Stimulated activated CD8-positive, alpha-beta memory T cell treated with anti-CD3 and anti-CD28 coated beads, Interleukin-15, amount 100 ng/mL, for 24 hours (primary cell): ENCODE results near the gene LBR.

Source experiments
- DNase-seq: peaks from one replicate; pipeline ENCODE4 v3.0.0-alpha.2; 2020; ENCODE audit warnings: low read depth

Gene LBR

DNA sequence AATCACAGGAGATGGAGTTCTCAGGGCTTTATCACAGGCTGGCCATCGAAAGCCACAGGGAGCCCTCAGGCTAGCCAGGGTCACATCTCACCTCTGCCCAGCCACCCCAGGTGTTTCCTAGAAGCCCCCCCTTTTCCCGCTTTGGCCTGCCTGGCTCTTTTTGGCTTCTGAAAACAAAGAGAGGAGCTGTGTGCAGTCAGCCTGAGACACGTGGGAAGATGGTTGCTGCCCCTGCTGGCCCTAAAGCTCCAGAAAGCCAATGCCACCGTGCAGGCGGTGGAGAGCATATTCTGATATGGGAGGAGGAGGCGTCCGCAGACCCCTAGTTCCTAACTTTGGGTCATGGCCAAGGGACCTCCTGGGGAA lies 18.7 kb upstream of the LBR start:
- no peak for DNase-seq

DNA sequence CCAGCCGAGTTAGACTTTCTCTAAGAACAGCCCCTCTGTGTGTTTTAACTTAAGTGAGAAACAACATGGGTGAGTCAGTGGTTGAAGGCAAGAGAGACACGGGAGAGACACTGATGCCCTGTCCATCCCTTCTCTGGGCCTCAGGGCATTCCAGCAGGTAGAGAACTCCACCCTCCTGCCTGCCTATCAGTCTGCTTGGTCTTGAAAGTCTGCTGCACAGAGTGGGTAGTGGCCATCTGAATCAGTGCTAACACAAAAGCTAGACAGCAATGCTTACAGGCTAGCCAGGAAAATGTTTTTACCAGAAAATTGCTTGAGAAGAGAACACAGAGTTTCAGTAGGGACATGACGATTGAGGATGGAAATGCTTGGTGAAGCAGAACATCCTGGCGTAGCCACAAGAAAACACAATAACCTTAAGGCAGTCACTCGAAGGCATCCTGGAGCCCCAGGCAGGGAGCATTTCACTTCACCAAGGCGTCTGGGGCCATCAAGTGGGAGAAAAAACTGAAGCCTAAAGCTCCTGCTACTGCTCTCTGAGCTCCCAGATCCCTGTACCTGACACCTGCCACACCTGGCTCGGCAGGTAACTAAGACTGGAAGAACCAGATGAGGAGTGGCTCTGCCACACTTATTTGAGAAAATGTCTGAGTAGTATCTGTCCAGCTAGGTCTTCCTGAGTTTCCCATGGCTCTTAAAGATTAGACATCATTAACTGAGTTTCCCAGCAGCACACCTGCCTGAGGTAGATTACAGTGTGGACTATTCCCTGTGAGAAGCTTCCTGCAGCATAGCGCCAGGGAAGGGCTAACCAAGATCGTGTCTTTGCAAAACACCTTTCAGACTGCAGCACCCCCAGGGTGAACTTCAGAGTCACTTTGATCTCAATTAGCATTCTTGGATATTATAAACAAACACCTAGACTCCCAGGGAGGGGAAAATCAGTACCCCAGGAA lies 18.1 kb upstream of the LBR start:
- DNase-seq: no peak

DNA sequence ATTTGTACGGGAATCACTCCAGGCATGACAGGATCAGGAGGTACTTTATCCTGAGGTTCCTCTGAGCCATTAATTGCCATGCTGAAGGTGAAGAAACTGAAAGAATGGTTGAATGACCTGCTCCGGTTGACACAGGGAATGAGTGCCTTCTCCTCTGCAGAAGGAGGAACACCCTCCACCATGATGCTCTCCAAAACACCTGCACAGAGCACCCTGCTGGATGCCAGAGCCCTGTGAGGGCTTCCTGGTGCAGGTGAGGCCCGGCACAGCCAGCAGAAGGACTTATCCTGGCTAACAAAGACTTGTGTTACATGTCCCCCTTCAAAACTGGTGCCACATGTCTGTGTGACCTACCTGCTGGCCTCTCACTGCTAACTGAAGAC lies 14.3 kb upstream of the LBR start:
- no peak for DNase-seq

DNA sequence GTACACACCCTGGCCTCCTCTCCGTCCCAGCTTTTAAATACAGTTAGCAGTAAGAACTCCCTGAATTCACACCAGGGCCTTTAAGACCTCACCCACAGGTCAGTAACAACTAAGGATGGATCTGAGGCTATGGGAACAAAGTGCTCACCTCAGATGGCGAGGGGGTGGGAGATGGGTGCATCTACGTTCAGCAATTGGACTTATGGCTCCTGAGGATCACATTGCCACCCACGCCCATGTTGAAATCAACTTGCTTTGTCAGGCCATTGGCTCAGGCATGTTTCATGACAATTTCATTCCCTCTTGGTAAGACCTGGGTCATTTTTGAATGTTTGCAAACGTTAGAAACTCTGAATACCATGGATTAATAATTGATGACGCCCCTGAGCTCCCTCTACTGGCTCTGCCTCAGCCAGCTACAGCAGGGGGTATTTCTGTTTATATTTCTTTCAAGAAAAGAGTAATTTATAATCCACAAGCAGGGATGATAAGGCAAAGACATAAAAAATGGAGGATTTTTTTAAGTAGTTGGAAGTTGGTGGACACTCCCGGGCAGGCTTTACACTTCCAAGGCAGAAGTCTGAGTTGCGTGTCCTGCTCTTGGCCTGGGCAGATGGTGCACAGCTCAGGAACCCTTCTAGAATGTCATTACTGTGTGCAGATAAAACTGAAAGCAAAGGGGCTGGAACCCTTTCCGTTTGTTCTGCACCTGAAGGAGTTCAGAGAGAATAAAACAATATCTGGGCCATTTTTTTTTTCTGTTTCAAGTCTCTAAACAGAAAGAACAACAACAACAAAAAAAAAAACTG lies 13.7 kb upstream of the LBR start:
- no peak for DNase-seq

DNA sequence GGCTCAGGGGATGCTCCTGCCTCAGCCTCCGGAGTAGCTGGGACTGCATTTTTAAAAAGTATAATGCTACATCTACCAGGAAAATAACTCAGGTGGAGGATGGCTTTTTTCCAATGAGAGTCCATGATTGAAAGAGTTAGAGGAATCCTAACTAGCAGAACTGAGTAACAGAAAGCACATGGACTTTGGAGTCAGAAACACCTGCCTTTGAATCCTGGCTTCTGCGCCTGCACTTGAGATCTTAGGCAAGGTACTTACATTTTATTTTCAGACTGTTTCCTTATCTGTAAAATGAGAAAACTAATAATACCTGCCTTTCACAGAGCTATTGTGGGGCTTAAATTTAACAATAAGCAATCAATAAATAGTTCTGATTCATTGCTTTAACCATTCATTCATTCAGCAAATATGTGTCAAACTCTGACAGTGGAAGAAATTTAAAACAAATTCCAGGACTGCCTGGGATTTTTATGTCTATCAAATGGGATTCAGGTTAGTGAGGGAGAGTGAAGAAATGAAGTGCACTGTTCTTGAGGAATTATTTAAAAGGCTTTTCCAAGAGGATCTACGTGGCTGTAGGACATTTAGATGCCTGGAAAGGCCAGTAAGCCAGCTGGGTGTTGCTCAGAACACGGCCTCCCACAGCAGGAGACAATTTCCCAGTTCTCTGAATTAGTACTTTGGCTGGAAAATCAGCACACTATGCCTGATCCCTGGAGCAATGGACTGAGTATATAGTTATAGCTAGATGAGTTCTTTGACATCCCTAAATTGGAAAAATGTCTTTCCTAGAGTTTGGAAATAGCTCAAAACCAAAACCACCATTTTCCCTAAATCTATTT lies 12.8 kb upstream of the LBR start:
- DNase-seq: no peak

DNA sequence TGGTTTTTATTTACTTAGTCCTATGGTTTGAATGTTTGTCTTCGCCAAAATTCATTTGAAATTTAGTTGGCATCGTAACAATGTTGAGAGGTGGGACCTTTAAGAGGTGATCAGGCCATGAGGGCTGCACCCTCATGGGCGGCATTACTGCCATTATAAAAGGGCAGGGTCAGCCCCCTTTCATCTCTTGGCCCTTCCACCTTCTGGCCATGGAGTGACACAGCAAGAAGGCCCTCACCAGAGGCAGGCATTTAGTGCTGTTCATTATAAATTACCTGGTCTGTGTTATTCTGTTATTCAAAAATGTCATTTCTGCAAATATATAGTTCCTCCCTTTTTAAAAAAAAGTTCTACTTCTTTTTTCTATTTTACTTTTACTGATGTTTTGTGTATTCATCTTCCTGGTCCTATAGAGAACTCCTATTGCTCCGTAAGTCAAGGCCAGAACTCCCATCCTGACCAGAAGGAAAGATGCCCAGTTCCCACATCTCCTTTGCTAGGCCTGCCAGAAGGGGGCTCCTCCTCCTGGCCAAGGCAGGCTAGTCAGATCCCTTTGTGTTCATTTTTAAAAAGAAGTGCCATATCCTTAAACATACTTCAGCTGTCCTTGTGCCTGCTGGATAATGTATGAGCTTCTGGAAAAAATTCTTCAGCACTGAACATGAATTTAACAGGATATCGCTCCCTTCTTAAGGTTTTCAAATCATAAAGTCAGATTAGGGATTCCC lies 10.0 kb upstream of the LBR start:
- no peak for DNase-seq

DNA sequence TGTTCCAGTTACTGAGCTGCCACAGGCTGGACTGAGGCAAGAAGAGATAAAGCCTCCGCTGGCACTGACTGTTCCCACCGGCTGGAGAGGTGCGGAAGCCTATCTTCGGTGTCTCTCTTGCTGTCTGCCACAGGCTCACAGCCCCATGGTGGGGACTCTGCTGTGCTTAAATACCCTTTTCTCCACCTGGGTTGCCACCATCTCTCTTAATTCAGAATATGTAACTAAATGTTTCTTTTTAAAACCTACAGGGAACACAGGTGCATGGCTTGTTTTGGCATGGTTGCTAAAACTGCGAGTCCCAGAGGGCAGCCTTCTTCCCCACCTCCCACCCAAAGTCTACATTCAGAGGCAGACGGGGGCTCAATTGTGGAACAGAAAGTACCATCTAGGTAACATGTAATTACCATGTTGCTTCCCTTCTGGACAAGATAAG lies 8.1 kb upstream of the LBR start:
- no peak for DNase-seq

DNA sequence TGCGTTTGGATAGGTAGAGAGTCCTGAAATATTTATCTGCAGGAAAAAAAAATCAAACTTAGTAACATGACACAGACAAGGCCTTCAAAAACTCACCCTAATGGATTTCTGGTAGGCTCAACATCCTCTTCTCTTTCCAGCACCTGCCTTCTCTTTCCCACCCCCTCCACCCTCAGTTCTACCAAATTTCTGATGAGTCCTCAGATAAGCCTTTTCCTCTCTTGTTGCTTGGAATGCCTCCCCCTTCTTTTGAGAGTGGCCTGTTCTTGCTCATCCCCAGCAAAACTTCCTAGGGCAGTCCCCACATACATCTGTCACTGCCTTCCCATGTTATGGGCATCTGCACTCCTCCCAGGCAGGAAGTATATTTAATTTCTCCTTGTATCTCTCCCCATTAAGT lies 7.6 kb upstream of the LBR start:
- DNase-seq: no peak

DNA sequence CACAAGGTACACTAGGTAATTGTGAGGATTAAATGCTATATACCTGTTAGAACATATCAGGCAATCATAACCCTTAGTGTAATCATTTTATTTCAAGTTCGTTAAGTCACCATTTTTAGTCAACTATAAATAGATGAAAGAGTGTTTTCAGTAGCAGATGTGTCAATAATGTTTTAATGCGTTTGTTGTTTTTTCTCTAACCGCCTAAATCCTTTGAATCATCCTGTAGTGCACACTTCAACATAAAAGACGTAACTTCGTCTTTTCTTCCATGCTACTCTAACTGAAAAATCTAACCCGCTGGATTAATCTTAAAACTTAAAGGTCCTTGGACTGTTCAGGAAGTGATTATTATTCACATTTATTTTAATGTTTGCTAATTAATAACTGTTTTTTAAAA lies 7.2 kb upstream of the LBR start:
- DNase-seq: no peak

DNA sequence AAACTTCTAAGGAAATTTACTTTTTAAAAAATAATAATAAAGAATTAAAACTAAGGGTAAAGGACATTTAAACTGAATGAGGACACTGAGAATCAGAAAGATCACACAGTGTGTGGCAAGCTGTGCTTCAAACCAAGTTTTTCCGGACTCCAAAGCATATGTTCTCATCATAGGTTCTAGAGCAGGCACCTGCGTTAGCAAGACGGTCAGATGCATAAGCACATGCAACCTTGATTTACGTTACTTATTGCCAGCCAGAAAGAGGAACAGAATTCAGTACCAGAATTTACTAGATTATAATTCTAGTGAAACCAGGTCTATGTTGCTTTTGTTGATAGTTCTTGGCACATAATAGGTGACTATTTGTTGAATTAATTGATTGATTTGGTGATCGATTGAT lies 6.2 kb upstream of the LBR start:
- no peak for DNase-seq

DNA sequence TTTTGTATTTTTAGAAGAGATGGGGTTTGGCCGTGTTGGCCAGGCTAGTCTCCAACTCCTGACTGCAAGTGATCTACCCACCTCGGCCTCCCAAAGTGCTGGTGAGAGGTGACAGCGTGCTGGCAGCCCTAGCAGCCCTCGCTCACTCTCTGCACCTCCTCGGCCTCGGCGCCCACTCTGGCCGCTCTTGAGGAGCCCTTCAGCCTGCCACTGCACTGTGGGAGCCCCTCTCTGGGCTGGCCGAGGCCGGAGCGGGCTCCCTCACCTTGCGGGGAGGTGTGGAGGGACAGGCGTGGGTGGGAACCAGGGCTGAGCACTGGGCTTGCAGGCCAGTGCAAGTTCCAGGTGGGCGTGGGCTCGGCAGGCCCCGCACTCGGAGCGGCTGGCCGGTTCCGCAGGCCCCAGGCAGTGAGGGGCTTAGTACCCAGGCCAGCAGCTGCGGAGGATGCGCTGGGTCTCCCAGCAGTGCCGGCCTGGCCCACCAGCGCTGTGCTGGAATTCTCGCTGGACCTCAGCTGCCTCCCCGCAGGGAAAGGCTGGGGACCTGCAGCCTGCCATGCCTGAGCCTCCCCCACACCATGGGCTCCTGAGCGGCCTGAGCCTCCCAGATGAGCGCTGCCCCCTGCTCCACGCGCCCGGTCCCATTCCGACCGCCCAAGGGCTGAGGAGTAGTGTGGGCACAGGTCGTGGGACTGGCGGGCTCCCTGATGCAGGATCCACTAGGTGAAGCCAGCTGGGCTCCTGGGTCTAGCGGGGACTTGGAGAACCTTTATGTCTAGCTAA lies 3.4 kb upstream of the LBR start:
- DNase-seq: no peak

DNA sequence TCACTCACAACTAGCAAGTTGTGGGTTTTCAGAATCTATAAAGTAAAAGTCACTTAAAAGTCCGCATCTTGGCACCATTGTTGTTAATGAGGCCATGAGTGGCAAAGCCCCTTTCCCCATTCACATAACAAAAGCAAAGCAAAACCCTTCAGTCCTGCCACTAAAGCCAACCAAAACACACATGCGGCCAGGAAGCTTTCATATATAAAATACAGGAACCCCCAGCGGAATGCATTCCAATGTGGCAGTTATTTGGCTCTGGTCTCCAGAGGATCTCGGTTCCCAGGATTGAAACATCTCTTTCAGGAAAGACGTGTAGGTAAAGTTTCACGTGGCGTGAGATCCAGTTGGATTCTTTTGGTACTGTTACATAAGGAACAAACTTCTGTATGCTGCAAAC lies 2.5 kb upstream of the LBR start:
- no peak for DNase-seq

DNA sequence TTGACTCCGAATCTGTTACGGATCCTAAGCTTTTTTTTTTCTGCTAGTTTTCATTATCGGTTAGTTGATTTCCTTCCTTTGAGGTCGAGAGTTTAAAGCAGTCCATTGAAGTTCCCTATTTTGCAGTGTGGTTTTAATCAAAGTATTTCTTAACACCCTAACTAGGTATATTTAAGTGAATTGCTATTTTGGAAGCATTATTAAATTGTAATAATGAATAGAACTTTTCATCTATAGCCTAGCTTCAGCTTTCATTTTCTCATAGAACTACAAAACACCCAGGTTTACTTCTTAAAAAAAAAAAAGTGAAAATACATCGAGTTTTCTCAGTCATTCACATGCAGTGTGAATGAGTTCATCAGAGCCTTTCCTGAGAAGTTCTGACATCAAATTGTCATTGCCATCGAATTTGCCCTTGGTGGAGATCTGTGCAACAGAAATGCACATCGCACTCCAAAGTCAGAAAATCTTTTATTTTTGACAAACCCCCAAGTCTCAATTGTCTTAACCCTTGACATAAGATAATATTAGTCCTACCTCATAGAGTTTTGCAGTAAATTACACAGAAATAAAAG lies 1.1 kb upstream of the LBR start:
- DNase-seq: no peak

DNA sequence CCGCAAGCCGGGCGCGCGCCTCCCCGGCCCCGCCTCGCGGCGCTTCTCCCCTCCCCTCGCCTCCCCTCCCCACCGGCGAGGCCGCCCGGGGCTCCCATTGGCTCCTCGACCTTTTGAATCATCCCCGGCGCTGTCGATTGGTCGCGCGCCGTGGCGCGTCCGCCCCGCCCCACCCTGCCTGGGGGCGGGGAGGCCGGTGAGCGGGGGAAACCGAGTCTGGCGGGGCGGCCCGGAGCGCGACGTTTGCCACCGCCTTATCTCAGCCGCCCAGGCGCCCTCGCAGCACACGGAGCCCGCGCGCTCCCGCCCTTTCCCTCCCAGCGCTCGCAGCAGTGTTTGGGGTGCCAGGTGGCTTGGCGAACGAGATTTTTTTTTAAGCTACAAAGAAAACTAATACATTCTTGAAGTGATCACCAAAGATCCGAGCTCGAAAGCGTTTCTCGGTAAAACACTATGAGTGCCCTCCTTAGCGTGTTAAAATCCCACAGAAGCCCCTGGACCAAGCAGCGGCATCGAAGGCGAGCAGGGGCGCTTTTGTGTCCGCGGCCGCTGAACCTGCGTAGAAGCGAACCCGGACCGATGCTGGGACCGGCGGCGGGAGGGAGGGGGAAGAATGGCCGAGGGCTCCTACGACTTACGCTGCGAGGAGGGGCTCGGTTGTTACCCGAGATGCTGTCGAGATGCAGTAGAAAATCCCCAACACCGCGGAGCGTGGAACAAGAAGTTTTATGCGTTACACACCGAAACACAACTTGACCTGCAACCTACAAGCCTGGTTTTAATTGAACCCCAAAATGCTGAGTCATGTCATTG lies 436 bp upstream of the LBR start:
- DNase-seq: peak; percentile 79

DNA sequence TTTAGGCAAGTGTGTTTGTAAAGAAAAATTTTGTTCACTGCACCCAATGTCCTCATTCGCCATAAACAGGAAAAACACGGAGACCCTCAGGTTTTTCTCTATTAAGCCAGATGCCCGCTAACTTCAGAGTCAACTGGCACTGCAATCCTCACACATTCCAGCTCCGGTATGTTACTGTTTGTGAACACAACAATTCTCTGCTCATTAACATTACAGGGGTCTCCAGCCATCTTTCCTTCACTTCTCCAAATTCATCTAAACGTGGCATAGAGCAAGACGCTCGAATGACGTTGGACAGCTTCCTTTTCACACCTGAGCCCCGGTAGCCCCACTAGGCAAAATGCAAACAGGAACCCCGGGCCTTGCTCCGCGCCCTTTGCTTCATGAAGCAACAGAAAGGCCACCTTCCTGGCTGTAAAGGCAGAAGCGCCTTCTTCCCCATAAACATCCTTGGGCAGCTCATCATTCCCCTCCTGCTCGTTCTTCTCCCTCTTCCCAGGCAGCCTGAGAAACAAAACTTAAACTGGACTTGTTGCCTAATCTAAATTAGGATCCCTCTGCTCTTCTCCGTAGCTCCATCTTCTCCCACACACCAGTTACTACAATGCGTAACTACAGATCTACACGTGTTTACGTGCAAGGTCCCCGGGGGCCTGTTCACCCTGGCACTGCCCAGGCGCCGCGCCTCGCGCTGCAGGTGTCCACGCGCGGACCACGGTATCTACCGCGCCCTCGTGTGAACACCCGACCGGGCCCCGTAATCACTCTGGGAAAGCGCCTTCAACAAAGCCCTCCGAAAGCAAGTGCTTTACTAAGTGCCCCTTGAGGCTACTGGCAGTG lies 1.2 kb downstream of the LBR start:
- no peak for DNase-seq

DNA sequence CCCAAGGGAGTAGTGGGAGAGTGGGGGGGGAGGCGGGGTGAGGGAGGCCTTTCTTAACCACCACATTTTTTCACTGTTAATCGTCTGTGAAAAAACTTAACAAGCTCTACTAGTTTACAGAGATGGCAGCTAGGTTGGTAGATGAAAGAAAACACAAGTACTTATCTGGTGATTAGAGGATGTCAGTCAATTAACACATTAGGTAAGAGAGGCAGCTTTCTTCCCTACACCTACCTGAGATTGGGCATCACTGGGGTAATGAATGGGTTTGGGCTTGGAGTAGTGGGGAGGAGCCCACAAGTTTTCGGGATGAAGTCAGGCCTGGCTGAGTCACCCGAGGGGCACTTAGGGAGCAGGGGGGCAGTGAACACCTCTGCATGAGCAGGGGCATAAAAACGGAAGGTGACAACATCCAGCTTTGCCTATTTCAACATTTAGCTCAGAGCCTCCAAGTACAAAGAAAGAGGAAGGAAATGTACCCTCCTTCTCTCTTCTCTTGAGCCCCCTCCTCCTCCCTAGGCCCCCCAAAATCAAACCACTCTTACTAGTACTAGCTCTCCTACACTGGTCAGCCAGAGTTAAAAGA lies 2.5 kb downstream of the LBR start:
- no peak for DNase-seq

DNA sequence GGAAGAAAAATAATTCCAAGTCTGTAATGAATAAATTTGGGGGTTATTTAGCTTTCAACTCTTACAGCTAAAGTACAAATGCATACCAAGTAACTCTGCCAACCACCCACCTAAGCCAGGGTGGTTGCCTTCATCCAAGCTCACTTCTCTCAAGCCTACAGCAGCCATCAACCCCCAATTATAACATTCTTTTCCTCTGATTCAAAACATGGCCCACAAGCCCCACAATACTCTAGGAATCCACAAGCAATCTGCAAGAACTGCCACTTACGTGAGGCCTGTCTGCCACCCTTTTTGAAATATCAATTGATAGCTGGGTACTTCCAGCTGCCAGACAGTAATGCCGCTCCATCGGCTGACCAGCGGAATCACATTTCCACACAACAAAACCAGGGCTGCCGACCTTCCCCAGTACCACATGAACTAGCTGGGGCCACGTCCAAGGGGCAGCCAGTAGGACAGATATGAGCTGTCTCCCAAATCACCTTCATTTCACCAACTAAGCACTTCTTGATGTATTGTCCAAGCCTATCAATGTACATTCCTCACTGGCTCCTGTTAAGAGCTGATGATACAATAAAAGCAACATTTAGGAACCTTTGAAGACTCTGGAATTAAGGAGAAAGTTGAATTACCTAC lies 3.2 kb downstream of the LBR start:
- no peak for DNase-seq

DNA sequence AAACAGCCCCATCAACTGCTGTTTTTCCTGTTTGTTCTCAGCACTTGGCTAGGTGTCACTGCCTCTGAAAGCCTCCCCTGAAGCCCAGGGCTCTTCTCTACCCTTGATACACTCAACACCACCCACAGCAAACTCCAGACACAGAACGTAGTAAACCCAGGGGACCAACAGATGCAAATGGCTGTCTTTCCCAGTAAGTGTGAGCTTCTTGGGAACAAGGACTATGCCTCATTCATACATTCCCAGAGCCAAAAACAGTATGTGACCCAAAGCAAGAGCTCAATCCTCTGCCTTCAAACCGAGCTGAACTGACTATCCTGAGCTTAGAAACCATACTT lies 4.4 kb downstream of the LBR start:
- no peak for DNase-seq
